NCI-H2081 (cell line): ENCODE data around the gene IFITM5.

ENCODE experiments used
- DNase-seq, 2 experiments: peaks; one replicate each; lab custom pipeline; 2025; lab: John Stamatoyannopoulos, UW

Gene IFITM5

GRCh38 chr11:266676-267439 lies 32.5 kb downstream of the IFITM5 start:
- no peak for DNase-seq

- no peak for DNase-seq
These were observed 37.7 kb downstream of the IFITM5 start for GRCh38 chr11:261624-262023.

GRCh38 chr11:259413-259812 lies 39.9 kb downstream of the IFITM5 start:
- DNase-seq = no peak

- no peak for DNase-seq
These were observed 41.4 kb downstream of the IFITM5 start for GRCh38 chr11:257766-258493.

GRCh38 chr11:256952-257737 lies 42.2 kb downstream of the IFITM5 start:
- DNase-seq = no peak

- DNase-seq = no peak
These were observed 43.5 kb downstream of the IFITM5 start for GRCh38 chr11:255816-256215.

- DNase-seq = no peak
These were observed 44.1 kb downstream of the IFITM5 start for GRCh38 chr11:255176-255575.

- no peak for DNase-seq
These were observed 45.4 kb downstream of the IFITM5 start for GRCh38 chr11:253886-254270.

- DNase-seq = no peak
These were observed 46.0 kb downstream of the IFITM5 start for GRCh38 chr11:253160-253885.

- no peak for DNase-seq
These were observed 46.7 kb downstream of the IFITM5 start for GRCh38 chr11:252666-253065.

- no peak for DNase-seq
These were observed 47.8 kb downstream of the IFITM5 start for GRCh38 chr11:251550-251949.

GRCh38 chr11:250740-251299 lies 48.5 kb downstream of the IFITM5 start:
- peak; percentile 7 for DNase-seq

GRCh38 chr11:250274-250673 lies 49.1 kb downstream of the IFITM5 start:
- DNase-seq = no peak

GRCh38 chr11:249062-249461 lies 50.3 kb downstream of the IFITM5 start:
- DNase-seq = no peak
